Measurements from ENCODE around the gene CCNJ.

DNA sequence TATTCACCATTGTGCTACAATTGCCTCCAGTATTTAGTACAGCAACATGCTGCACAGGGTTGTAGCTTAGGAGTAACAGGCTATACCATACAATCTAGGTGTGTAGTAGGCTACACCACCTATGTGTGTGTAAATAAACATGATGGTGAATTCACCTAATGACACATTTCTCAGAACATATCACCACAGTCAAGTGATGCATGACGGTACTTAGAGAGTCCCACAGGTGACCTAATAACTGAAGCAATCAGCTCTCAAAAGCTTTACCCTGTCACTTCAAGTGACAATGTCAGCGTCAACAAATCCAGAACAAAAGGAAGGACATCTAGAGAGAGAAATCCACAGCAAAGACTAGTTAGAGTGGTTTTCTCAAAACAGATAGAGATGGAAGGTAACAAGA, 38.8 kb downstream of the CCNJ start:
- TF ChIP-seq, protein P1, sequence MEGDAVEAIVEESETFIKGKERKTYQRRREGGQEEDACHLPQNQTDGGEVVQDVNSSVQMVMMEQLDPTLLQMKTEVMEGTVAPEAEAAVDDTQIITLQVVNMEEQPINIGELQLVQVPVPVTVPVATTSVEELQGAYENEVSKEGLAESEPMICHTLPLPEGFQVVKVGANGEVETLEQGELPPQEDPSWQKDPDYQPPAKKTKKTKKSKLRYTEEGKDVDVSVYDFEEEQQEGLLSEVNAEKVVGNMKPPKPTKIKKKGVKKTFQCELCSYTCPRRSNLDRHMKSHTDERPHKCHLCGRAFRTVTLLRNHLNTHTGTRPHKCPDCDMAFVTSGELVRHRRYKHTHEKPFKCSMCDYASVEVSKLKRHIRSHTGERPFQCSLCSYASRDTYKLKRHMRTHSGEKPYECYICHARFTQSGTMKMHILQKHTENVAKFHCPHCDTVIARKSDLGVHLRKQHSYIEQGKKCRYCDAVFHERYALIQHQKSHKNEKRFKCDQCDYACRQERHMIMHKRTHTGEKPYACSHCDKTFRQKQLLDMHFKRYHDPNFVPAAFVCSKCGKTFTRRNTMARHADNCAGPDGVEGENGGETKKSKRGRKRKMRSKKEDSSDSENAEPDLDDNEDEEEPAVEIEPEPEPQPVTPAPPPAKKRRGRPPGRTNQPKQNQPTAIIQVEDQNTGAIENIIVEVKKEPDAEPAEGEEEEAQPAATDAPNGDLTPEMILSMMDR (IDR thresholded peaks at IDR 0.05; ENCODE audit: low read length), result no peak
- TF ChIP-seq EZH2 (IDR thresholded peaks at IDR 0.05; ENCODE audit: borderline replicate concordance, low read length), result no peak

All from OCI-LY1 (cell line).